Left forelimb (tissue), 1 donor: ENCODE measurements around the gene GPR158.

Experiments used
- DNase-seq: peaks from one replicate; pipeline ENCODE4 v3.0.0-alpha.2; 2018; ENCODE audit warnings: low spot score

GPR158 gene

DNA sequence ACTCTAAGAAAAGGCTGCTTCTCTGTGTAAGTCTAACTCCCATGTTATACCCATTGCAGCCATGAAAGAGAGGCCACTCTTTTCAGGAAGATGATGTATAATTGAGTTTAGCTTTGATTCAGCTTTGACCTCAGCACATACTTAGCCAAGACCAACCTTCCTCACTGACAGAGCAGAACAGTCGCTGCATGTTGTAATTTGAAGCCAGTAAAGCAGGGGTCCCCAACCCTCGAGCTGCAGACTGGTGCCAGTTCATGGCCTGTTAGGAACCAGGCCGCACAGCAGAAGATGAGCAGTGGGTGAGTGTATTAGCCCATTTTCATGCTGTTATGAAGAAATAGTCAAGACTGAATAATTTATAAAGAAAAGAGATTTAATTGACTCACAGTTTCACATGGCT is 223.9 kb downstream of the GPR158 start:
- DNase-seq = no peak

DNA sequence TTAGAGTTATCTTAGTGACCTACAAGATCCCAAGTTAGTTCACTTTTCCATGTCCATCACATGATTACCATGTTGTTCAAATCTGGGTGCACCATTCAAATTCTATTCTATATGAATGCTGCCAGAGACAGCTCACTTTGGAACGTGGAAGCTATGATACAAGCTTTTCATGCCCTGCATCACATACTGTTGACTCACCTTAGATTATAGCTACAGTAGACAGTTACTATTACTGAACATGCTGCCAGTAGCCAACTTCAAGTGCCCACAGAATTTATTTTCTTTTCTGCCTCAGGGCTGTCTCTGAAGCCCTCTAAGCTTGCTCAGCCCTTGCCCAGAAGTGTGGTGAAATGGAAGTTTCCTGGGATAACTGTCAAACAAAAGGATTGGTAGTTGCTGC is 231.1 kb downstream of the GPR158 start:
- no peak for DNase-seq

DNA sequence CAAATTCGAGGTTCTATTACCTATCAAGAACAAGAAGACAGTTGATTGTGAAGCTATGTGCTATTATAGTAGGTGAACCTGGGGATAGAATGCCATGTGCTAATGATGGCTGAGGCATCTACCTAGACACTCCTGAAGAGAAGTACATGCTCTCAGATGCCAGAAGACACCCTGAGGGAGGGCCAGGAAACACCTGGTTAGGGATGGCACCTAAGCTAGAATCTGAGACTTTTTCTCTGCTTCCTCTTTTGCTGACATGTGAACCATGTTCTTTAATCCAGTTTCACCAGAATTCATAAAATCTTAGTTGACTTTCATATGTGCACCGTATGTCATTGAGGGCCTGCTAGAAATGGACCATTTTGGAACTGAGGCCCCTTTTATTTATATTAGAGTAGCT is 242.8 kb downstream of the GPR158 start:
- DNase-seq = no peak

DNA sequence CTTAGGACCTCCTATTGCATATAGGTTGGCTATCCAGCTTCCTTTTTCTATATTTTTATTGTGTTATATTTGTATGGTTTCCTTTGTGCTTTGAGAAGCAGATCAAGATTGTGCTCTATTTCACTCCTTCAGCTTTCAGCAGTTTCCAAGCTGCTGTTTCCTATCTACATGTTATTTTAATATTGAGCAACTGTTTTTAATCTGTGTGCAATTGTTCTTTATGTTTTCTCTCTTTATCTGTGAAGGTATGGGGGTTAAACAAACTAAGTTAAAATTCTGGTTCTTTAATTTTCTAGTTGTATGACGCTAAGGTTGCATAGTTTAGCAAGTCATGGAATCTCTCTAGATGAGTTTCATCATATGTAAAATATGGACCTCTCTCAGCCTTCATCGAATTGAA is 251.0 kb downstream of the GPR158 start:
- no peak for DNase-seq

DNA sequence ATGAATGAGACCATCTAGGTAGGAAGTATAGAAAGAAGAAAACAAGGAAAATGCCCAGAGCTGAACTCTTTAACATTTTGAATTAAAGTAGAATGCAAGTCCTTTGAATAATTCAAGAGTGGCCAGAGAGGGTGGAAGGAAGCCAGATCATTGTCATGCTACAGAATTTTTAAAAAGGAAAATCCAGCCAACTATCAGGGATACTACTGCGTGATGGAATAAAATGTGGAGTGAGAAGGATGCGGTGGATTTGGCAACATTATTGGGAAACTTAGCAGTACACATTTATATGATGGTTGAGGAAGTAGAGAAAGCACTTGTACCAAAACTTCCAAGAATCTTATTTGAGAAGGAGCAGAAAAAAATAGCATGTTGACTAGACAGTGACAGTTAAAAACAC is 261.6 kb downstream of the GPR158 start:
- DNase-seq = no peak

DNA sequence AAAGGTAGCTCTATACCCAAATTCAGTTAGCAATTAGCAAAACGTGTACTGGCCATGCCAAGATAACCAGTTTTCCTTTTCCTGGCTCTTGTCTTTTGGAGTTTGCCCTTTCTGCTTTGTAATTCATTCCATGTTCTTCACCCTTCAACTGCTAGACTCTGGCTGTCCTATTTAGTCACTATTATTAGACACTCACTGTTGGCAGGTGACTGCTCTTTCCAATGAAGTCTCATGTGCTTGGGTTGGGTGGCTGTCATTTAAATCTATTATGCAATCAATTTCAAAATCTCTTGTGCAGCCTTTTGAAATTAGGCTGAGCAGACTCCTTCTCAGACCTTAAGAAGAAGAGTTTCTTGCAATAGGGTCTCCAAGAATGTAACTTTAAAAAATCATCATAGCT is 266.5 kb downstream of the GPR158 start:
- no peak for DNase-seq

DNA sequence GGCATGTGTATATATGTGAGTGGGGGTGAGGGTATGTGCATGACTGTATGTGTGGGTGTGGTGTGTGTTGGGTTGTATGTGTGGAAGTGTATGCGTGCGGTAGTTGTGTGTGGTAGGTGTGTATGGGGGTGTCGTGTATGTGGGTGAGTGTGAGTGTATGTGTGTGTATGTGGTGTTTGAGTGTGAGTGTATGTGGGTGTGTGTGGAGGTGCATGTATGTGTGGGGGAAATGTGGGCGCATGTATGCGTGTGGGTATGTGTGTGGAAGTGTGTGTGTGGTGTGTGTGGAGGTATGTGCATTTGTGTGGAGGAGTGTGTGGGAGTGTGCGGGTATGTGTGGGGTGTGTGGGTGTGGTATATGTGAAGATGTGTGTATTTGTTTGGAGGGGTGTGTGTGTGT is 269.5 kb downstream of the GPR158 start:
- no peak for DNase-seq

DNA sequence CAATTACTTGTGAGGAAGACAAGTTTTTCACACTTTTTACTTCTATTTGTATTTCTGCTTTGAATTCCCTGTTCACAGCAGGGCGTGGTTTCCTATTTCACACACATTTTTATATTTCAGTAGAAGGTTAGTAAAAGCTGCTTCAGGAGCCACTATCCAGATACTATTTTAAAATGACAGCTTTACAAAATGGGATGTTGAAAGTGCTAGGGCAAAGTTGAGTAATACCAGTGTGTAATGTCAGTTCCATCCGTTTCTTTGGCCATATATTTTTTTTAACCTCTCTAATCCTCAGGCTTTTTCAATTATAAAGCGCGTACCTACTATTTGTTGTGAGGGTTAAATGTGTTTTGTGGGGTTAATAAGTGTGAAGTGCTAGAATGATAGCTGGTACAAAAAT is 276.6 kb downstream of the GPR158 start:
- no peak for DNase-seq

DNA sequence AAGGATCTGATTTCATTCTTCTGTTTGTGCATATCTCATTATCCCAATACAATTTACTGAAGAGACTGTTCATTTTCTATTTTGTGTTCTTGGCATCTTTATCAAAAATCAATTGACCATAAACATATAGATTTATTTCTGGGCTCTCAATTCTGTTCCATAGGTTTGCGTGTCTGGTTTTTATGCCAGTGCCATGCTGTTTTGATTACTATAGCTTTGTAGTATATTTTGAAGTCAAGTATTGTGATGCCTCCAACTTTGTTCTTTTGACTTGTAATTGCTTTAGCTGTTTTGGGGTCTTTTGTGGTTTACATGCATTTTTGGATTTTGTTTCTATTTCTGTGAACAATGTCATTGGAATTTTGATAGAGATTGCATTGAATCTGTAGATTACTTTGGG is 278.8 kb downstream of the GPR158 start:
- no peak for DNase-seq

DNA sequence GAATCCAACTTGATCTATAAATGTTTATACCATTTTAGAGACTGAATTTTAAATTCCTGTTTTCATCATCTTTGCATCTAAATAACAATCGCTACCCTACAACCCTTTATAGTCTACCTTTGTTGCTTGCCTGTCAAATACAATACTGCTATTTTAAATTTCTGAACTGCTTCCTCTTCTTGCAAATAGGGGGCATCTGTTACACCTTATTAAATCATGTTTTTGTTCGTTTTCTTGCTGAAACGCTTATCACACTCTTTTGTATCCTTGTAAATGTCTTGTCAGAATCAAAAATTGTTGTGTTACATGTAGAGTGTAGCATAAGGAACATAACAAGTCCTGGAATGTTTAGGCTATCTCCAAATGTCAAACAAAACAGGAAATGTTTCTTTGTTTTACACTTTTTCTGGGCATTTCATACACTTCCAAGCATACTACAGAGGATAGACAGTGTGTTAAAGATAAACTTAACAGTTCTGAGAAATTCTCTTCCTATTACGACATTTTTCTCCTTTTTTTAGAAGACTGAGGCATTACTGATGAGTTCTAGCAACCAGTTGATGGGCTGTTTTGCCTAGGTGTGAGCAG is 281.3 kb downstream of the GPR158 start:
- no peak for DNase-seq

DNA sequence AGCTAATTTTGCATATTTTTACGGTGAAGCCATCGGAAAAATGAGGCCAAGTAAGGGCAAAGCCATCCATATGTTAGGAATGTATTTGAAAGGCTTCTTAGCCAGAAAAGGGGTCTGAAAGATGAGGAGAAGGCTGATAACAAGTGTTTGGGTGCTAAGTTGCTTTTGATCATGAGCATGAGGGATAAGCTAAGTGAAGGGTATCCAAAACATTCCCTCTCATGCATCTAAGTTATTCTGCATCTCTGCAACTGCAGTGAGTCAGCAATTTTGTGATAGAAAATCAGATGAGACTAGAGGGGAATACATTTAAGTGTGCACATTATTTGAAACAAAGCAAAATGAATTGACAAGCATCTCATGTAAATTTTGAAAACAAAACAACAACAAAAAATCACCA is 282.8 kb downstream of the GPR158 start:
- DNase-seq = no peak

DNA sequence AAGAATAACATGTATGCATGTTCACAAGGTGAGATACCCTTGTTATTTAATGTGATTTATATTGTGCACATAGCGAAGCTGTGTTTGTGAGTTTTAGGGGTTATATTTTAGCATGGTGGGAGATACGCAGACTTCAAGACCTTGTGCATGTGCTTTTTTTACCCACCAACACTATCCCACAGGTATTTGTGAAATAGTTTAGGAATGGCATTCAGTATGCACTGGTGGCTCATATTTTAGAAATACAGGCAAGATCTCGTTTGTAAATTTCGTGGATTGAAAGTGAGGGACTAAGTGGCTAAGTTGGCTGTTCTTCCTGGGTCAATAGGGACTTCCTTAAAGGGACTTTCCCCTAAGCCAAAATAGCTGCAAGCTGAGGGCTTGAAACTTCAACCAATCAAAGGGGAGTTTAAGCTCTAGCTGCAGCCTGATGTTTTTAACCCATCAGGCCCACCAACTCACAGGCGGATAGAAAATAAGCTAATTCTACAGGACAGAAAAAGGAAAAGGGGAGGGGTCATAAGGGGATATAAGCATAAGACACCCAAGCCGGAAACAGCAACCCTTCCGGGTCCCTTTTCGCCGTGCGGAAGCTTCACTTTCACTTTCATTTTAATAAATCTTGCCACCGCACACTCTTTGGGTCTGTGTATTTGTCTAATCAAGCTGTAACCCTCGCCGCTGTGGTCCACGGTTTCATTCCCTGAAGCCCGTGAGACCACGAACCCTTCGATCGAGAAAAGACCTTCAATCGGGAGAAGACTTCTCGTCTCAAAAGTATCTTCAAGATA is 291.0 kb downstream of the GPR158 start:
- DNase-seq = no peak

DNA sequence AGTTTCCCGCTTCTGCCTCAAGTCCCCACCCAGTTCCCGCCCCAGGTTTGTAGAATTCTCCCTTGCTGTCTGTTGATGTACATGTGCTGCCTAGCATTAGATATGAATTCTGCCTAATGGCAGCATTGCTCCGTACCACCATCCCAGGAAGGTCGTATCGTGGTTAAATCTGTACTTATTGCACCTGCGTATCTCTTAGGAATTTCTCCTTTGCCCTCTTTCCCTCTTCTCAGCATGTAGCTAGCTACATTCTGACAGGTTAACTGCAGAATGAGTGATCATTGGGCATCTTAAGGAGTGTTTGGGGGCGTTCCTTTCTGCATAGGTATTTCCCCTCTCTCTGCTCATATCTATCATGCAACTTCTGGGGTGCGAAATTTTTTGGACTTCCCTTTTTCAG is 293.1 kb downstream of the GPR158 start:
- DNase-seq = no peak

DNA sequence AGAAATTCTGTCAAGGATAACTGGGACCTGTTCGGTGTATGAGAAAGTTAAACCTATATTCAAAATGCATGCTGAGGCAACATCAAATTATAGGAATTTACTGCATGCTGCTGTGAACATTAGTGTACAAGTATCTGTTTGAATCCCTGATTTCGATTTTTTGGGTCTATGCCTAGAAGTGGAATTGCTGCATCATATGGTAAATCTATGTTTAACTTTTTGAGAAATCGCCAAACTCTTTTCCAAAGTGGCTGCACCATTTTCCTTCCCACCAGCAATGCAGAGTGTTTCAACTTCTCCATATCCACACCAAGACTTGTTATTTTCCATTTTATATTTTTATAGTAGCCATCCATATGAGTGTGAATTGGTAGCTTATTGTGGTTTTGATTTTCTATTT is 306.7 kb downstream of the GPR158 start:
- DNase-seq = no peak

DNA sequence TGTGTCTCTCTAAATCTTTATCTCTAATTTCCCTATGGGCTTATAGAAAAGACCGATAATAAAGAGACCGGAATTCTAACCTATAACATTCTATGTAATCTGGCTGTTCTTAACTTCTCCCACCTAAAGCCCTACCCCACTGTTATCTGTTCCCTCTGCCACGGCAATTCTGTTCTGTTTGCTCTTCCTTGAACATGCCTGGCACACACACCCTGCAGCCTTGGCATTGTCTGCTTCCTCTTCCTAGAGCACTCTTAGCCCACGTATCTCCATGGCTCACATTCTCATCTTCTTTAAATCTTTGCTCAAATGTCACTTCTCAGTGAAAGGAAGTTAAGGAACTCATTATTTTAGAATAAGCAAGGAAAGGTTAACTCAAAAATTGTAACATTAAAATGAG is 309.2 kb downstream of the GPR158 start:
- DNase-seq = no peak

DNA sequence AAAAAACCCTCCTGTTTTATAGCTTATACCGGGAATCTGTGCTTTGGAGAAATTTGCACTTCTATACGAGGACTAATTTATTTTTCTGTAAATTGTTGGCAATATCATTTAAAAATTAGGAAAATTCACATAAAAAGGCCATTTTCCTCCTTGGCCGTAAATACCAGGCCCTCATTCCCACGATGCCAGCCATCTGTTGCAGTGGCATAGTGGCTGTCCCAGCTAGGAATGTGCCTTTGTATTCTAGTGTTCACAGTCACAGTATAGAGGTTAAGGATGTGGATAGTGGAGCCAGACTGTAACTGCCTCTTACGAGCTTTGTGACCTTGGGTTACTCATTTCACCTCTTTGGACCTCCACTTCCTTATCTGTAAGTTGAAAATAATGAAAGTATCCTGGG is 312.5 kb downstream of the GPR158 start:
- DNase-seq = no peak

DNA sequence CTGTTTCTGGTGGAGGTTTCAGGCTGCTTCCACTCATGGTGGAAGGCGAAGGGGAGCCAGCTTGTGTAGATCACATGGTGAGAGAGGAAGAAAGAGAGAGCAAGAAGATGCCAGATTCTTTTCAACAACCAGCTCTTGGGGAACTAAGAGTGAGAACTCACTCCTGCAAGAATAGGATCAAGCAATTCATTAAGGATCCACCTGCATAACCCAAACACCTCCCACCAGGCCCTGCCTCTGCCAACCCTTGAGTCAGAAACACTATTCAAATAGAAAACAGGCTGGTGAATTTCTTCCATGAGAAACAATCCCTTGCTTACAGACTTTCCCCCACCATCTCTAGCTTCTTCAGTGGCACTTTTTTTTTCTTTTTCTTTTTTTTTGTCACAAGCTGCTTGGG is 317.2 kb downstream of the GPR158 start:
- DNase-seq = no peak

DNA sequence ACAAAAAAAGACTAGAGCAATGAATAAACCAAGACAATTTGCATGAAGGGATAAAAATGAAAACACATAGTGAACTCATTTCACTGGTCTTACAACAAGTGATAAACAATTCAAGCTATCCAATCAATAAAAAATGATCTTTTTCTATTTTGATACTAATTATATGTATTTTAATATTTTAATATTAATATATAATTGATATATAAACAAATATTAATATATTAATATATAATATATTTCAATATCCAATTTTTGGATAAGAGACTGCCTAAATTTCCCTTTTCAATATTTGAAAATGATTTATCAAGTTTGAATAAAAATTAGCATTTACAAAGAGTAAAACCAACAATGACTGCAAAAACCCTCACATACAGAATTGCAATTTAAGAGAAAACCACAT is 317.9 kb downstream of the GPR158 start:
- no peak for DNase-seq

DNA sequence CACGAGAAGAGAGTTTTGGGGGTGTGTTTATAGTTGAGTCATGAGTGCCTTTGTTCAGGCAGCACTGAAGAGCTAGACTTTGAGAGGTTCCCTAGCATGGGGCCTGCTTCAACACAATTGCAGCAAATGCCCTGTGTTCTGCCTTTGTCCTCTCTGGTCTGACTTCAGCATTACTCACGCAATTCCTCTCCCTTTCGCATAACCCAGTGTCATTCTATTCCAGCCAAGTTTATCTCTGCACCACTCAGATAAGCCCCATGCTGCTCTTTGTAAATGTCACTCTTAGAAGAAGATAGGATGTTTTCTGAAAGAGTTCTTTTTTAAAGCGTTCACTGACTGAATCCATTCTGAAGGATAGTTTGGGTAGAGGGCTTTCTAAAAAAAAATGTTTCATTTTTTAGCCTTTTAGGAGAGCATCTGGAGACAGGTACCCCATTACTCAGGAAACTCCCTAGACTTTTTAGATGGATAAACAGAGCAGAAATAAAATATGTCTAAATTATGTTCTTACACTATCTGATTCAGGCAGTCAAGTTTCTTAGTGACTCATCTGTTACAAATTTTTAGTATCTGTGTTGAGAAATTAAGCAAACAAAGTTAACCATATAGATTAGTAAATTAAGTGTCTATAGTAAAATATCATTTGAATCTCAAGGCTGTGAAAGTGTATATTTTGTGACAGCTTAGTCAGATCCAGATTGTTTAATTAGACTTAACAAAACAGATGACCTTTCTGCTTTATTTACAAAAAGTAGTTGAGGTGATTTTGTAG is 318.5 kb downstream of the GPR158 start:
- no peak for DNase-seq

DNA sequence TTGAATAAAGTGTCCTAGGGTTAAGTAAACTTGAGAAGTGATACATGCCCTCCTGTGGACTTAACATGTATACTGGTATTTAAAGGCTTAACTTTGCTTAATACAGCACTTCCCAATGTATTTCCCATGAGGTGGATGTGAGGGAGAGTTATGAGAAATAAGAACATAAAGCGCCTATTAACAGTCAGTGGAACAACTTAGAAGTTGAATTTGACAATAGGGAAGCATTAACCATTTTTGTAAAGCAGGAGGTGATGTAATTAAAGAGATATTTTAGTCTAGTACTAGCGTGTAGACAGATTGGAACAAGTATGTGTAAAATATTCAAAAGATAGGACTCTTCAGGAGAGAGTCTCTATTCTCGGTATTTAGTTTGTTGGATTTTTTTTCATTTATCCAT is 322.4 kb downstream of the GPR158 start:
- DNase-seq = no peak

DNA sequence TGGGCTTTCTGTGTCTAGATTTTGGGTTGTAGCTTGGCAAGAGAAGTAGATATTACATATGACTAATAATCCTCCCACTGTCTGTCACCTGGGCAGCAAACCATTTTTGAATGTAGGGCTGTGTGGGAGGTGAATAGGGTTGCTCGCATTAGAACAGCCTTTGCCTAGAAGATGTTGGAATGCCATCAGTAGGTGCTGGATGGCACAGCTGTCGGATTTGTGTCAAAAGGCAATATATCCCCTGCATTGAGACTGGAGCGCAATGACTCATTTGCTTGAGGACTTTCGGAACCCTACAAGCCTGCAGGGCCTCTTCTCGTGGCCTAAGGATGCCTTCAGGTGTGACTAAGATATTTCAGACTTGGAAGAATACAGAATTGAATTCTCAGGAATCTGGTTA is 323.8 kb downstream of the GPR158 start:
- DNase-seq = no peak

DNA sequence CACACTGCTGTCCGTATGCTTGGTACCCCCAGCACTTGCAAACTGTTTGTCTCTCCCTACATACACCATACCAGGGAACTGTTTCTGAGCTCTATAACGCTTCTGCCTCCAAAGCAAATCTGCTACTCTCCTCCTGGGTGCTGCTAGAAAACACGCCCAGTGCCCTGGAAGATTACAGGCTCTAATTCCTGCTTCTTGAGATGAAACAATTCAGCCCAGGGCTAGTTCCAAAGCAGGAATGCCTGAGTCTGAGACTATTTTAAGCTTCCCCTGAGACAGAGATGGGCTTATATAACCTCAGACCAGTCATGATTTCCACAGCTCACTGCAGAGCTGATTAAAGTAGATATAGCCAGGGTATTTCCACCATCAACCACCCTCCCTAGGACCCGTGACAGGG is 327.1 kb downstream of the GPR158 start:
- DNase-seq = no peak

DNA sequence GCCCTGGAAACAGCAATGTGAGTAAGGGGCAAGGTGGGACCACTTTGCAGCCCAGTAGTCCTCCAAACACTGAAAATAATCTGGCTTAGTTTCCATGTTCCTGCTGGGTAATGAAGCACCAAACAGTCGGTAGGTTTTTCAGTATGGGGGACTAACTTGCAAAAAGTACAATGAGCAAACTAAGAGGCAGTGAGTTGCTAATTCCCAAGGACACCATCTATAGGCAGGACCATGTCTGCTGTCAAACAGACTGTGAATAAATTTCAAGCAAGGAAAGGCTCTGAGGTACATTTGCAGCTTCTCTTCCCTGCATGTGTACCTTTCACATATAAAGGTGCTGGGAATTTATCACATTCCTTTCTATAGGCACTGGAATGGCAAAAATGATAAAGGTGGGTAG is 327.7 kb downstream of the GPR158 start:
- no peak for DNase-seq
